OCI-LY3 (cell line): ENCODE data around the gene RCAN2.

Experiments
- H2AFZ ChIP-seq: fragments of 200-600, 300-600 bp; shearing (Covaris generic); 2 replicates; pipeline ENCODE4 v1.6.0; 2014; ENCODE audit warnings: antibody characterized with exemption, low read depth, low read length
- H3K27ac ChIP-seq: fragments of 200-600, 300-600 bp; sonication (generic); 2 replicates; pipeline ENCODE4 v1.5.1; 2014; ENCODE audit warnings: mild to moderate bottlenecking, low read length, moderate library complexity, mixed read lengths
- H3K27me3 ChIP-seq: fragments of 200-600, 300-600 bp; sonication (generic); 2 replicates; pipeline ENCODE4 v1.6.1; 2014; ENCODE audit warnings: low read depth, low read length, mixed read lengths
- H3K36me3 ChIP-seq: fragments of 200-600, 300-600 bp; sonication (generic); replicated peaks from 2 replicates; pipeline ENCODE3; 2014; ENCODE audit warnings: low read depth, low read length, mixed read lengths
- H3K4me1 ChIP-seq: fragments of 300-600, 200-600 bp; sonication (generic); 2 replicates; pipeline ENCODE4 v1.6.1; 2014; ENCODE audit warnings: low read length, mixed read lengths
- H3K4me2 ChIP-seq: fragments of 200-600, 300-600 bp; sonication (generic); 2 replicates; pipeline ENCODE4 v1.6.1; 2014; ENCODE audit warnings: low read length, mixed read lengths
- H3K4me3 ChIP-seq: fragments of 300-600, 200-600 bp; sonication (generic); 2 replicates; pipeline ENCODE4 v1.5.1; 2014; ENCODE audit warnings: antibody characterized with exemption, mild to moderate bottlenecking, low read length, moderate library complexity
- H3K79me2 ChIP-seq: fragments of 300-600, 200-600 bp; shearing (Covaris generic); 2 replicates; pipeline ENCODE4 v1.6.1; 2014; ENCODE audit warnings: mild to moderate bottlenecking, low read length, mixed read lengths
- H3K9ac ChIP-seq: fragments of 300-600, 200-600 bp; shearing (Covaris generic); 2 replicates; pipeline ENCODE4 v1.6.0; 2014; ENCODE audit warnings: mild to moderate bottlenecking, low read length, moderate library complexity
- H3K9me3 ChIP-seq: fragments of 200-600, 300-600 bp; shearing (Covaris generic); 2 replicates; pipeline ENCODE4 v1.6.1; 2014; ENCODE audit warnings: low read length, mixed read lengths; ENCODE audit not compliant: insufficient read depth
- H4K20me1 ChIP-seq: fragments of 200-600, 300-600 bp; sonication (generic); 2 replicates; pipeline ENCODE4 v1.6.1; 2016; ENCODE audit warnings: low read length, mixed read lengths; ENCODE audit not compliant: insufficient read depth
- CTCF ChIP-seq: fragments of 200-600, 300-600 bp; sonication (generic); IDR thresholded peaks from 2 replicates; pipeline ENCODE4 v1.5.1; 2014; ENCODE audit warnings: antibody characterized with exemption, low read length, low read depth
- EZH2phosphoT487 ChIP-seq: fragments of 200-600 bp; shearing (Covaris generic); IDR thresholded peaks from 2 replicates; pipeline ENCODE4 v1.6.1; 2018; ENCODE audit warnings: antibody characterized with exemption, mixed run types, low read depth

RCAN2 gene

GRCh38 chr6:46204880-46205650 lies 286.2 kb downstream of the RCAN2 start:
- TF ChIP-seq CTCF (no peak), EZH2phosphoT487 (no peak)
- no peak overlapping the region for H3K4me2 ChIP-seq
- H3K27me3 ChIP-seq, result no peaks in the 10 kb centered on the region
- no peak overlapping the region for H3K27ac ChIP-seq
- no peak overlapping the region for H3K9ac ChIP-seq
- H3K9me3 ChIP-seq, result 0 out of 2 replicates have a peak, but pooled peaks cover 4% of the 10 kb centered on the region
- H3K4me1 ChIP-seq, result peaks cover 7% of the 10 kb centered on the region
- H3K79me2 ChIP-seq, result no peaks in the 10 kb centered on the region
- no peaks in the 10 kb centered on the region for H4K20me1 ChIP-seq
- H3K4me3 ChIP-seq, result no peak overlapping the region
- H2AFZ ChIP-seq, result no peak overlapping the region
- H3K36me3 ChIP-seq, result no peaks in the 10 kb centered on the region

- H3K9ac ChIP-seq, result no peak overlapping the region
- no peak overlapping the region for H3K4me3 ChIP-seq
- H3K9me3 ChIP-seq, result 0 out of 2 replicates have a peak, but pooled peaks cover 4% of the 10 kb centered on the region
- no peak overlapping the region for H3K4me2 ChIP-seq
- no peaks in the 10 kb centered on the region for H4K20me1 ChIP-seq
- H3K27me3 ChIP-seq, result no peaks in the 10 kb centered on the region
- peaks cover 7% of the 10 kb centered on the region for H3K4me1 ChIP-seq
- TF ChIP-seq EZH2phosphoT487 (no peak), CTCF (no peak)
- no peak overlapping the region for H2AFZ ChIP-seq
- H3K79me2 ChIP-seq, result no peaks in the 10 kb centered on the region
- no peaks in the 10 kb centered on the region for H3K36me3 ChIP-seq
- no peak overlapping the region for H3K27ac ChIP-seq
These were observed 287.7 kb downstream of the RCAN2 start for GRCh38 chr6:46203391-46204177.

GRCh38 chr6:46201702-46202101 lies 289.5 kb downstream of the RCAN2 start:
- Histone ChIP-seq H3K4me3 (no peak overlapping the region), H3K4me2 (no peak overlapping the region), H4K20me1 (no peaks in the 10 kb centered on the region), H3K4me1 (no peaks in the 10 kb centered on the region), H3K79me2 (no peaks in the 10 kb centered on the region), H3K9ac (no peak overlapping the region), H3K27me3 (no peaks in the 10 kb centered on the region), H3K36me3 (no peaks in the 10 kb centered on the region), H3K27ac (no peak overlapping the region), H3K9me3 (0 out of 2 replicates have a peak, but pooled peaks cover 4% of the 10 kb centered on the region), H2AFZ (no peak overlapping the region)
- TF ChIP-seq EZH2phosphoT487 (no peak), CTCF (no peak)

- Histone ChIP-seq H3K79me2 (no peaks in the 10 kb centered on the region), H3K4me3 (no peak overlapping the region), H3K9me3 (0 out of 2 replicates have a peak, but pooled peaks cover 4% of the 10 kb centered on the region), H3K27me3 (no peaks in the 10 kb centered on the region), H3K27ac (no peak overlapping the region), H4K20me1 (no peaks in the 10 kb centered on the region), H2AFZ (no peak overlapping the region), H3K4me1 (no peaks in the 10 kb centered on the region), H3K36me3 (no peaks in the 10 kb centered on the region), H3K9ac (no peak overlapping the region), H3K4me2 (no peak overlapping the region)
- TF ChIP-seq CTCF (no peak), EZH2phosphoT487 (no peak)
These were observed 291.9 kb downstream of the RCAN2 start for GRCh38 chr6:46199387-46199786.
